Keratinocyte (primary cell): ENCODE results near the gene APOA5. TPM values are rescaled to one million over a fixed set of nuclear protein-coding genes. Genes with fewer than 3 reads are reported as not detected.

ENCODE experiments used
- DNase-seq: peaks from one replicate; pipeline ENCODE4 v3.0.0-alpha.2; 2011; ENCODE audit warnings: low read depth, missing footprints, low spot score
- FAIRE-seq: peaks from 2 replicates; lab custom pipeline; 2011; peaks lifted over from hg19 to GRCh38; lab: Jason Lieb, UNC
- H2AFZ ChIP-seq: 2 replicates; pipeline ENCODE4 v1.6.0; 2012; ENCODE audit warnings: low read length, control low read depth, inconsistent platforms; ENCODE audit not compliant: control insufficient read depth
- H3K27ac ChIP-seq: 2 replicates; pipeline ENCODE4 v1.5.1; 2011; ENCODE audit warnings: low read length; ENCODE audit not compliant: control insufficient read depth, insufficient read depth
- H3K27me3 ChIP-seq: 3 replicates; pipeline ENCODE4 v1.6.0; 2011; ENCODE audit warnings: low read length; ENCODE audit not compliant: control insufficient read depth, insufficient read depth; ENCODE audit errors: extremely low read depth
- H3K36me3 ChIP-seq, 2 experiments: 2 replicates in 1 of 2; 3 replicates in 1 of 2; pipeline ENCODE4 v1.5.1; 2011; ENCODE audit warnings: low read length in 2 of 2, mild to moderate bottlenecking in 1 of 2; ENCODE audit not compliant: control insufficient read depth in 2 of 2, insufficient read depth in 2 of 2; ENCODE audit errors: extremely low read depth in 1 of 2
- H3K4me1 ChIP-seq: 3 replicates; pipeline ENCODE4 v1.5.1; 2011; ENCODE audit warnings: low read length; ENCODE audit not compliant: control insufficient read depth, insufficient read depth; ENCODE audit errors: extremely low read depth
- H3K4me2 ChIP-seq: 3 replicates; pipeline ENCODE4 v1.6.0; 2011; ENCODE audit warnings: low read depth, low read length; ENCODE audit not compliant: control insufficient read depth, insufficient read depth; ENCODE audit errors: extremely low read depth
- H3K4me3 ChIP-seq, 3 experiments: fragments of 200-600 bp in 1 of 3; sonication (generic) in 1 of 3; 2 replicates in 2 of 3; 3 replicates in 1 of 3; pipeline ENCODE4 v1.5.1; 2011 to 2016; ENCODE audit warnings: low read length in 3 of 3, mild to moderate bottlenecking in 3 of 3, control low read depth in 2 of 3, inconsistent platforms in 1 of 3, low read depth in 1 of 3, mixed read lengths in 1 of 3, mixed run types in 1 of 3, moderate library complexity in 1 of 3; ENCODE audit not compliant: control insufficient read depth in 2 of 3, insufficient read depth in 2 of 3; ENCODE audit errors: extremely low read depth in 1 of 3
- H3K79me2 ChIP-seq: 2 replicates; pipeline ENCODE4 v1.6.0; 2012; ENCODE audit warnings: low read length; ENCODE audit not compliant: control insufficient read depth, insufficient read depth
- H3K9ac ChIP-seq: 3 replicates; pipeline ENCODE4 v1.6.0; 2011; ENCODE audit warnings: low read length; ENCODE audit not compliant: control insufficient read depth, insufficient read depth; ENCODE audit errors: extremely low read depth
- H3K9me1 ChIP-seq: 3 replicates; pipeline ENCODE4 v1.6.0; 2011; ENCODE audit warnings: low read length; ENCODE audit not compliant: control insufficient read depth, insufficient read depth; ENCODE audit errors: extremely low read depth
- H3K9me3 ChIP-seq: 2 replicates; pipeline ENCODE4 v1.5.1; 2012; ENCODE audit warnings: low read depth, low read length; ENCODE audit not compliant: control insufficient read depth
- H4K20me1 ChIP-seq: 3 replicates; pipeline ENCODE4 v1.6.0; 2011; ENCODE audit warnings: low read length; ENCODE audit not compliant: control insufficient read depth, insufficient read depth; ENCODE audit errors: extremely low read depth
- EZH2 ChIP-seq: IDR thresholded peaks from one replicate; pipeline ENCODE4 v1.6.1; 2012; ENCODE audit warnings: inconsistent platforms, mild to moderate bottlenecking, low read length, moderate library complexity
- dilution Hi-C: fragments of 300-500 bp; cut with MboI; formaldehyde crosslinking; loops from one replicate; pipeline ENCODE4 v1.7.0; 2020; ENCODE audit warnings: low sequenced_read_pairs; ENCODE audit not compliant: extremely low pct_ligation_motif_present
- polyA plus RNA-seq, 5 experiments: library from polyadenylated mRNA; depleted of rRNA in 3 of 5; stranded (reverse) in 3 of 5; stranded (forward) in 1 of 5; unstranded in 1 of 5; fragments of >200 nt; gene quantifications; 1 replicate in 1 of 5; 2 replicates in 3 of 5; 3 replicates in 1 of 5; pipeline versions ENCODE4 v1.2.1 to v1.2.3, GENCODE V29; 2011 to 2012; ENCODE audit warnings: missing spikeins in 2 of 5, low read depth in 1 of 5, low replicate concordance in 1 of 5
- TF ChIP-seq, protein P1 (sequence below), 3 experiments: IDR thresholded peaks in 1 of 3; conservative IDR thresholded peaks in 1 of 3; optimal IDR thresholded peaks in 1 of 3; 2 replicates in 2 of 3; 3 replicates in 1 of 3; pipeline versions ENCODE3 to v1.5.1; 2011; ENCODE audit warnings: low read length in 3 of 3, mild to moderate bottlenecking in 3 of 3, moderate library complexity in 2 of 3, control low read depth in 1 of 3, inconsistent platforms in 1 of 3; ENCODE audit not compliant: insufficient read depth in 2 of 3; ENCODE audit errors: extremely low read depth in 1 of 3

APOA5 gene
- polyA plus RNA-seq, 1 donor (not counting 4 experiments of a cell fraction or from before 2014, with no cell fraction given), result not detected

DNA sequence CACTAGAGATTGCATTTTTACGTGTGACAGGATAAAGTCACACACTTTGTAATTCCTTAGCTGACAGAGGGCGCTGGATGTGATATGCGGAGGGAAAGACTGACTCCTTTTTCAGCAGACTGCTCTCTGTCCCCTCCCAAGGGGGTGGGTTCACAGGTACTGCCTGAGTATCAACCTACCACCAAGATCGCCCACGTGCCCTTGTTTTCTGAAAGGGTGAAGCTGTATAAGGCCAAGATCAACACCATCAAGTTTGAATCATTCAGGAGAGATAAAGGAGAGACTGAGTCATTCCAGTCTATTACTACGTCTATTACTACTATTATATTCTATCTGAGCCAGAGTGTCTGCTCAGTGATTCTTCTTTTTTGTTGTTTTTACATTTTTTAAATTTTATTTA lies 49.6 kb downstream of the APOA5 start:
- Histone ChIP-seq H3K9ac (no peak overlapping the region), H4K20me1 (no peaks in the 10 kb centered on the region), H3K4me3 (no peak overlapping the region), H3K4me2 (no peak overlapping the region), H3K36me3 (no peaks in the 10 kb centered on the region), H2AFZ (no peak overlapping the region), H3K9me3 (no peaks in the 10 kb centered on the region), H3K27me3 (no peaks in the 10 kb centered on the region), H3K4me1 (no peaks in the 10 kb centered on the region), H3K9me1 (no peaks in the 10 kb centered on the region), H3K27ac (no peak overlapping the region), H3K79me2 (no peaks in the 10 kb centered on the region)
- no peak for TF ChIP-seq EZH2
- FAIRE-seq (no peak), DNase-seq (no peak)
- dilution Hi-C loops, result no loop called here

DNA sequence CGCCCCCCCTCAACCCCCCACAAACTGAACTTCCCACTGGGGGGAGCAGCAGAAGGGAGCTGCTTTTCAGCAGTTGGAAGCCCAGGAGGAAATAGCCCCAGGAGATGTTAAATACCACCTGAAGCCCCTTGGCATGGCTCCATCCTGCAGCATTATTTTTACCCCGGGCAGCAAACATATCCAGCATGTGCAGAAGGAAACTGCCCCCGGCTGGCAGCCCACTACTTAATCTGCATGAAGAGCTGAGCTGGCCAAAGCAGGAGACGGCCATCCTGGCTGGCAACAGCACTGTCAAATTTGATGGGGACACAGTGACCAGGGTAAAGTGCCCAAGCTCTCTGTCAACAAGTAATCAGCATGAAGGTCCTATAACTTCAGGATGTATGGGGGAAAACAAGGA lies 50.9 kb downstream of the APOA5 start:
- dilution Hi-C loops, result no loop called here
- Histone ChIP-seq H3K9ac (no peak overlapping the region), H3K9me1 (no peaks in the 10 kb centered on the region), H3K4me2 (no peak overlapping the region), H3K9me3 (no peaks in the 10 kb centered on the region), H3K4me1 (no peaks in the 10 kb centered on the region), H3K27me3 (no peaks in the 10 kb centered on the region), H3K27ac (no peak overlapping the region), H4K20me1 (no peaks in the 10 kb centered on the region), H2AFZ (no peak overlapping the region), H3K79me2 (no peaks in the 10 kb centered on the region), H3K36me3 (no peaks in the 10 kb centered on the region), H3K4me3 (no peak overlapping the region)
- TF ChIP-seq EZH2, result no peak
- TF ChIP-seq, protein P1, sequence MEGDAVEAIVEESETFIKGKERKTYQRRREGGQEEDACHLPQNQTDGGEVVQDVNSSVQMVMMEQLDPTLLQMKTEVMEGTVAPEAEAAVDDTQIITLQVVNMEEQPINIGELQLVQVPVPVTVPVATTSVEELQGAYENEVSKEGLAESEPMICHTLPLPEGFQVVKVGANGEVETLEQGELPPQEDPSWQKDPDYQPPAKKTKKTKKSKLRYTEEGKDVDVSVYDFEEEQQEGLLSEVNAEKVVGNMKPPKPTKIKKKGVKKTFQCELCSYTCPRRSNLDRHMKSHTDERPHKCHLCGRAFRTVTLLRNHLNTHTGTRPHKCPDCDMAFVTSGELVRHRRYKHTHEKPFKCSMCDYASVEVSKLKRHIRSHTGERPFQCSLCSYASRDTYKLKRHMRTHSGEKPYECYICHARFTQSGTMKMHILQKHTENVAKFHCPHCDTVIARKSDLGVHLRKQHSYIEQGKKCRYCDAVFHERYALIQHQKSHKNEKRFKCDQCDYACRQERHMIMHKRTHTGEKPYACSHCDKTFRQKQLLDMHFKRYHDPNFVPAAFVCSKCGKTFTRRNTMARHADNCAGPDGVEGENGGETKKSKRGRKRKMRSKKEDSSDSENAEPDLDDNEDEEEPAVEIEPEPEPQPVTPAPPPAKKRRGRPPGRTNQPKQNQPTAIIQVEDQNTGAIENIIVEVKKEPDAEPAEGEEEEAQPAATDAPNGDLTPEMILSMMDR (optimal IDR thresholded peaks at IDR 0.05 in 1 of 3, IDR thresholded peaks at IDR 0.05 in 1 of 3, conservative IDR thresholded peaks at IDR 0.05 in 1 of 3; ENCODE audit: extremely low read depth in 1 of 3, insufficient read depth in 2 of 3, low read length in 3 of 3), result no peak
- FAIRE-seq (no peak), DNase-seq (no peak)

Other genes starting within 250 kb of the APOA5 start
- 9.1 to 13.3 TPM (median 12.6 TPM) in 3 replicates for gene BUD13, start 18.9 kb downstream of the APOA5 start, polyA plus RNA-seq
- gene ZPR1, start 3.9 kb downstream of the APOA5 start, polyA plus RNA-seq, result 61.2 to 77.9 TPM (median 71.1 TPM) in 3 replicates
- not detected in 3 replicates for gene APOA4, start 31.4 kb upstream of the APOA5 start, polyA plus RNA-seq
- gene APOC3, start 38.0 kb upstream of the APOA5 start, polyA plus RNA-seq, result not detected in 3 replicates
- 0.10 TPM in 1 of 3 replicates, not detected in the others for gene APOA1, start 45.7 kb upstream of the APOA5 start, polyA plus RNA-seq